ENCODE data around the gene WSCD1. TPM values are rescaled to one million over a fixed set of nuclear protein-coding genes. Genes with fewer than 3 reads are reported as not detected.

Gene WSCD1
- total RNA-seq, 6 donors from 2014 or later = 1.0 to 17.5 (median 3.8) TPM

DNA sequence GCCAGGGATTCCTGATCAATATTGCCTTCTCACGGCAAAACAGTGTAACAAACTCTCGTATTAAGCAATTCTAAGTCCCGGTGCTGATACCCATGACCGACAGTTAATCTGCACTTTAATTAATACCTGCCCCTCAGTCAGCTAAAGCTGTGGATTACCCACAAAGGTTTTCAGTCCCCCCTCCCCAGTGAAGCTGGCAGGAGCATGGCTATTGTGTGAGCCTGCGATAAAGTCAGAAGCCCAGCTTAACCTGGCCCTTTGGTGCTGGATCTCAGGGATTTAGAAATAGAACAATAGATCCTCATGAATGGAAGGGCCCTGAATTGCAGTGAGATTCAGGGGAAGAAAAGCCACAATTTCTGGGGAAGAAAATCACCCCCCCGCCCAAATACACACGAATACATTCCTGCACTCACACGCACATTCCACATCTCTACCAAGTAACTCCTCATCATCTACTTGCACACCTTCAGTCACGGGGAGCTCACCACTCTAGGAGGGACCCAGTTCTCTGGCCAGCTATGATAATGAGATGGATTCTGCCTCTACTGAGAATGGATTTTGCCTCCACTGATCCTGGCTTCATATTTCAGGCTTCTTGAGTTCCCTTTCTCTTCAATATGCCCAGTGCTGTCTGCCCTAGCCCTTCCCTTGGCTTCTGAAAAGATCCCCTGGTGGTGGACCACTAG, 102.6 kb downstream of the WSCD1 start:
- H3K27ac ChIP-seq = no peak overlapping the region
- H3K36me3 ChIP-seq = no peaks in the 10 kb centered on the region
- no peaks in the 10 kb centered on the region for H3K4me1 ChIP-seq
- DNase-seq (no peak), ATAC-seq (ENCODE audit: low FRiP score in 2 of 2) (no peak)
- 73 to 79% methylated on average over 9 of the region's 9 CpGs for WGBS, 2 donors
- TF ChIP-seq POLR2AphosphoS5 (IDR thresholded peaks at IDR 0.05) = no peak
- no peak for TF ChIP-seq POLR2A (IDR thresholded peaks at IDR 0.05)
- TF ChIP-seq EP300 (IDR thresholded peaks at IDR 0.05) = no peak
- TF ChIP-seq, protein P1, sequence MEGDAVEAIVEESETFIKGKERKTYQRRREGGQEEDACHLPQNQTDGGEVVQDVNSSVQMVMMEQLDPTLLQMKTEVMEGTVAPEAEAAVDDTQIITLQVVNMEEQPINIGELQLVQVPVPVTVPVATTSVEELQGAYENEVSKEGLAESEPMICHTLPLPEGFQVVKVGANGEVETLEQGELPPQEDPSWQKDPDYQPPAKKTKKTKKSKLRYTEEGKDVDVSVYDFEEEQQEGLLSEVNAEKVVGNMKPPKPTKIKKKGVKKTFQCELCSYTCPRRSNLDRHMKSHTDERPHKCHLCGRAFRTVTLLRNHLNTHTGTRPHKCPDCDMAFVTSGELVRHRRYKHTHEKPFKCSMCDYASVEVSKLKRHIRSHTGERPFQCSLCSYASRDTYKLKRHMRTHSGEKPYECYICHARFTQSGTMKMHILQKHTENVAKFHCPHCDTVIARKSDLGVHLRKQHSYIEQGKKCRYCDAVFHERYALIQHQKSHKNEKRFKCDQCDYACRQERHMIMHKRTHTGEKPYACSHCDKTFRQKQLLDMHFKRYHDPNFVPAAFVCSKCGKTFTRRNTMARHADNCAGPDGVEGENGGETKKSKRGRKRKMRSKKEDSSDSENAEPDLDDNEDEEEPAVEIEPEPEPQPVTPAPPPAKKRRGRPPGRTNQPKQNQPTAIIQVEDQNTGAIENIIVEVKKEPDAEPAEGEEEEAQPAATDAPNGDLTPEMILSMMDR (IDR thresholded peaks at IDR 0.05) = no peak
- H3K9me3 ChIP-seq = no peaks in the 10 kb centered on the region
- no peaks in the 10 kb centered on the region for H3K27me3 ChIP-seq
- H3K4me3 ChIP-seq = no peak overlapping the region

DNA sequence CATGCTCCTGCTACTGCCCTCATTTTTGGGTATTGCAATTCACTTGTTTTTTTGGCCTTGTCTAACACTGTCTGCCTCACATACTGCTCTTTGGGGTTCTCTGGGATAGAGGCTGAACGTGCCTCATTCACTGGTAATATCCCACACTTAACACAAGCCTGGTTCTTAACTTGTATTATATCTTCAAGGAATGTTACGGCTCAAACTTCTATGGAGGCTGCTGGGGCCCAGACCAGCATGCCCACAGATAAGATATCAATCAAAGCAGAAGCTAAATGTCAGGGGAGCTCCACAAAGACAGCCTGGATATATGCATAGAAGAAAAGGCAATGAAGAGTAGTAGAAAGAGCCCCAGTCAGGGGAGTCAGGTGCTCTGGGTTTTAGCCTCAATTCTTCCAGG, 103.5 kb downstream of the WSCD1 start:
- Histone ChIP-seq H3K27ac (no peak overlapping the region), H3K9me3 (no peaks in the 10 kb centered on the region), H3K27me3 (no peaks in the 10 kb centered on the region), H3K4me3 (no peak overlapping the region), H3K4me1 (no peaks in the 10 kb centered on the region), H3K36me3 (no peaks in the 10 kb centered on the region)
- no peak for TF ChIP-seq EP300 (IDR thresholded peaks at IDR 0.05)
- TF ChIP-seq POLR2A (IDR thresholded peaks at IDR 0.05) = no peak
- TF ChIP-seq, protein P1 (IDR thresholded peaks at IDR 0.05) = no peak
- TF ChIP-seq POLR2AphosphoS5 (IDR thresholded peaks at IDR 0.05) = no peak
- 66 to 75% methylated on average over 2 of the region's 2 CpGs for WGBS, 2 donors
- no peak for DNase-seq
- no peak for ATAC-seq (ENCODE audit: low FRiP score in 2 of 2)

All from upper lobe of left lung (tissue), 6 donors.